SU-DHL-6 (cell line): ENCODE measurements around the gene ZNF391.
"Not testable (repeated sequence)": the region's sequence is repeated elsewhere in the genome, so short reads cannot be mapped to it uniquely, and the experiment has no call there.

ENCODE experiments used
- H2AFZ ChIP-seq: fragments of 200-600 bp; sonication (generic); 2 replicates; pipeline ENCODE4 v1.6.1; 2014; ENCODE audit warnings: low read depth, mild to moderate bottlenecking, moderate library complexity, mixed read lengths, antibody characterized with exemption, low read length; ENCODE audit not compliant: severe bottlenecking
- H3F3A ChIP-seq: fragments of 200-600 bp; shearing (Covaris generic); 2 replicates; pipeline ENCODE4 v1.6.0; 2016; ENCODE audit warnings: antibody characterized with exemption, mild to moderate bottlenecking; ENCODE audit not compliant: insufficient read depth
- H3K27ac ChIP-seq: fragments of 200-600 bp; sonication (generic); 2 replicates; pipeline ENCODE4 v1.5.1; 2016; ENCODE audit warnings: low read depth, mild to moderate bottlenecking, low read length, moderate library complexity, mixed read lengths
- H3K27me3 ChIP-seq: fragments of 200-600 bp; sonication (generic), shearing (Covaris generic); 2 replicates; pipeline ENCODE4 v1.6.0; 2014; ENCODE audit warnings: mild to moderate bottlenecking, low read length
- H3K36me3 ChIP-seq: fragments of 200-600 bp; sonication (generic); 2 replicates; pipeline ENCODE4 v1.6.1; 2014; ENCODE audit warnings: mild to moderate bottlenecking, low read length, mixed read lengths
- H3K4me2 ChIP-seq: fragments of 300-600, 200-600 bp; shearing (Covaris generic), sonication (generic); 2 replicates; pipeline ENCODE4 v1.6.0; 2014; ENCODE audit warnings: low read length, low read depth, mild to moderate bottlenecking; ENCODE audit not compliant: poor library complexity, severe bottlenecking
- H3K4me3 ChIP-seq: fragments of 200-600 bp; sonication (generic); 2 replicates; pipeline ENCODE4 v1.5.1; 2014; ENCODE audit warnings: antibody characterized with exemption, low read length, mild to moderate bottlenecking, mixed read lengths; ENCODE audit not compliant: insufficient read depth, poor library complexity, severe bottlenecking
- H3K79me2 ChIP-seq: fragments of 200-600 bp; sonication (generic); 2 replicates; pipeline ENCODE4 v1.6.1; 2014; ENCODE audit warnings: mild to moderate bottlenecking, low read length, moderate library complexity; ENCODE audit not compliant: insufficient read depth
- H3K9ac ChIP-seq: fragments of 200-600 bp; sonication (generic); 2 replicates; pipeline ENCODE4 v1.7.0; 2014; ENCODE audit warnings: mild to moderate bottlenecking, low read length
- H3K9me2 ChIP-seq: fragments of 200-600 bp; sonication (generic); replicated peaks from 2 replicates; pipeline ENCODE4 v1.6.1; 2014; ENCODE audit warnings: low read length; ENCODE audit not compliant: insufficient read depth
- H3K9me3 ChIP-seq: fragments of 200-600 bp; sonication (generic); 2 replicates; pipeline ENCODE4 v1.6.1; 2014; ENCODE audit warnings: low read length, mixed read lengths; ENCODE audit not compliant: insufficient read depth
- H4K20me1 ChIP-seq: fragments of 200-600 bp; sonication (generic); 2 replicates; pipeline ENCODE4 v1.6.1; 2014; ENCODE audit warnings: low read depth, mild to moderate bottlenecking, antibody characterized with exemption, low read length, moderate library complexity, mixed read lengths
- CTCF ChIP-seq: fragments of 200-600 bp; sonication (generic); IDR thresholded peaks from one replicate; pipeline ENCODE4 v1.5.1; 2017; ENCODE audit warnings: antibody characterized with exemption, mild to moderate bottlenecking, low read length, moderate library complexity; ENCODE audit not compliant: insufficient read depth, poor library complexity, severe bottlenecking
- EZH2phosphoT487 ChIP-seq: fragments of 200-600 bp; sonication (generic), shearing (Covaris generic); conservative IDR thresholded peaks from 2 replicates; pipeline ENCODE4 v1.6.1; 2018; ENCODE audit warnings: mild to moderate bottlenecking, antibody characterized with exemption, low read length, moderate library complexity, mixed read lengths

ZNF391 gene

GRCh38 chr6:27419363-27419762, 30.8 kb downstream of the ZNF391 start:
- TF ChIP-seq EZH2phosphoT487 (no peak), CTCF (no peak)
- H3K9me3 ChIP-seq, result peaks cover 25% of the 10 kb centered on the region; the same call in 1 of the 2 replicates

DNA sequence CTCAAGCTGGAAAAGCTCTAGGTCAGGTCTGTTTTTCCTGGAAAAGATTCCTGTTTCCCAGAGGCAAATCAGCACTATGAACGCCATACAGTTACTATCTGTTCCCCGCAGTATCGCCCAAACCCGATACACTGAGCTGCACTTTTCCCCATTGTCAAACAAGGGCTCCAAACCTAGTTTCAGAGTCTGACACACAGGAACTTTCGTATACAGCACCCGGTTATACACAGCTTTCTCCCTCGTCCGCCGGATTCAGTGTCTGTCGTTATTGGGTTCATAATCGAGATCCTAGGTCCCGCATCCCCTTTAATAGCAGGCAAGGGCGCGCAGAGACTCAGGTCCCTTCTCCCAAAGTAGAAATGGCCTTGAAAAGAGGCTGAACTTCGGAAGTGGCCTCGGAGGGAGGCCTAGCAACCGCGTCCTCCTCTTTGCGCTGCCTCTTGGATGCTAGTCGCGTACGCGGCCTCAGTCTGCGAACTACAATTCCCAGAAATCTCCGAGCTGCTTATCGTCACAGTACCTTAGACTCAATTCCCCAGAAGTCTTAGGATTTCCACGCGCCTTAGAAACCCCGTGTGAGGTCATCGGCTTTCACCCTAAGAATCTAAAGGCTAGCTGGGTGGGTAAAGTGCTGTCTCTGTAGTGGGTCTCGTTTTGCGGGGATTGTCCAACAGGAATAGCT, 34.2 kb downstream of the ZNF391 start:
- H3K9me2 ChIP-seq, result no peaks in the 10 kb centered on the region
- no peaks in the 10 kb centered on the region; the same call in 1 of the 2 replicates for H3K27me3 ChIP-seq
- no peaks in the 10 kb centered on the region for H3F3A ChIP-seq
- H3K9me3 ChIP-seq, result 0 out of 2 replicates have a peak, but pooled peaks cover 2% of the 10 kb centered on the region
- no peak overlapping the region for H3K4me3 ChIP-seq
- no peak overlapping the region for H3K27ac ChIP-seq
- TF ChIP-seq CTCF (no peak), EZH2phosphoT487 (no peak)
- H3K4me2 ChIP-seq, result no peak overlapping the region
- H3K9ac ChIP-seq, result no peak overlapping the region
- no peaks in the 10 kb centered on the region for H3K36me3 ChIP-seq
- no peaks in the 10 kb centered on the region for H3K79me2 ChIP-seq
- no peaks in the 10 kb centered on the region for H4K20me1 ChIP-seq
- H2AFZ ChIP-seq, result no peak overlapping the region

More at GRCh38 chr6:27419363-27419762, 30.8 kb downstream of the ZNF391 start:
- Histone ChIP-seq H3F3A (no peaks in the 10 kb centered on the region), H3K4me3 (no peak overlapping the region), H3K4me2 (no peak overlapping the region), H3K27me3 (peaks cover 3% of the 10 kb centered on the region; the same call in 1 of the 2 replicates), H2AFZ (no peak overlapping the region), H3K36me3 (no peaks in the 10 kb centered on the region), H3K79me2 (no peaks in the 10 kb centered on the region), H3K27ac (no peak overlapping the region), H3K9me2 (no peaks in the 10 kb centered on the region), H3K9ac (no peak overlapping the region), H4K20me1 (no peaks in the 10 kb centered on the region)

DNA sequence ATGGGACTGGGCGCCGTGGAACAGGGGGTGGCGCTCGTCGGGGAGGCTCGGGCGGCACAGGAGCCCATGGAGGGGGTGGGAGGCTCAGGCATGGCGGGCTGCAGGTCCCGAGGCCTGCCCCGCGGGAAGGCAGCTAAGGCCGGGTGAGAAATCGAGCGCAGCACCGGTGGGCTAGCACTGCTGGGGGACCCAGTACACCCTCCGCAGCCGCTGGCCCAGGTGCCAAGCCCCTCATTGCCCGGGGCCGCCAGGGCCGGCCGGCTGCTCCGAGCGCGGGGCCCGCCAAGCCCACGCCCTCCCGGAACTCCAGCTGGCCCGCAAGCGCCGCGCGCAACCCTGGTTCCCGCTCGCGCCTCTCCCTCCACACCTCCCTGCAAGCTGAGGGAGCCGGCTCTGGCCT, 36.3 kb downstream of the ZNF391 start:
- H4K20me1 ChIP-seq, H3K27me3 ChIP-seq, H3K4me2 ChIP-seq, H3K4me3 ChIP-seq, H3K9me3 ChIP-seq, H3K9ac ChIP-seq, H2AFZ ChIP-seq, H3K9me2 ChIP-seq, H3K79me2 ChIP-seq, H3K27ac ChIP-seq, H3F3A ChIP-seq, H3K36me3 ChIP-seq: not testable (repeated sequence)

DNA sequence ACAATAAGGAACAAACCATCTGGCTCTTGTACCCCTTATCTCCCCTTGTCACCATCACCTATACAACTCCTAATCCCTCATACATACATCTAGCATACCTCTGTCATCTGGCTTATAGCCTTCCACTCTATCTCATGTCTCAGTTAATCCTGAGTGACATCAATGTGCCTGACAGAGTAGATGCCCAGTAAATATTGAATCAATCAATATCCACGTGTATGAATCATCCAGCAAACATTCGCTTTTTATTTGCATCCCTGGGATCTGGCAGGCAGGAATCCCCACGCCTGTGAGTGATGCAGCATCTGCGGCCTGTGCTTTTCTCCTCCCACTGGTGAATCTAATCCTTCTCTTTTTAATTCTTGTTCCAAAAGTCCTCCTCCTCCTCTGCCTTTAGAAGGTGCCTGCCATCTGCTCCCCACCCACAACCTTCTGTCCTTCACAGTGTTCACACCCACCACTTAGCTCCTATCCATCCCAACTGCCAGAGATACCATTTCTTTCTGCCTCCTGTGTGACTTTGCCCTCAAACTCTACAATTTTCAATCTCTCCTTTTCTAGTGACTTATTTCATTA, 37.6 kb downstream of the ZNF391 start:
- no peak overlapping the region for H3K4me2 ChIP-seq
- H3K27me3 ChIP-seq, result no peaks in the 10 kb centered on the region; the same call in 1 of the 2 replicates
- H3K36me3 ChIP-seq, result no peaks in the 10 kb centered on the region
- no peaks in the 10 kb centered on the region for H3F3A ChIP-seq
- H3K27ac ChIP-seq, result no peak overlapping the region
- no peaks in the 10 kb centered on the region for H3K9me2 ChIP-seq
- no peak overlapping the region for H3K4me3 ChIP-seq
- no peak overlapping the region for H2AFZ ChIP-seq
- H4K20me1 ChIP-seq, result no peaks in the 10 kb centered on the region
- TF ChIP-seq CTCF (no peak), EZH2phosphoT487 (no peak)
- H3K79me2 ChIP-seq, result no peaks in the 10 kb centered on the region
- H3K9me3 ChIP-seq, result 0 out of 2 replicates have a peak, but pooled peaks cover 4% of the 10 kb centered on the region
- H3K9ac ChIP-seq, result no peak overlapping the region
